Measurements from ENCODE around the gene PCOLCE2. TPM values are rescaled to one million over a fixed set of nuclear protein-coding genes. Genes with fewer than 3 reads are reported as not detected.

Gene PCOLCE2
- total RNA-seq, 1 donor from 2014 or later = 136 TPM

GRCh38 chr3:142923694-142924093 lies 34.8 kb upstream of the PCOLCE2 start:
- no peaks in the 10 kb centered on the region for H3K9me3 ChIP-seq
- no peak overlapping the region for H3K27ac ChIP-seq
- DNase-seq (ENCODE audit: extremely low spot score in 2 of 2) = no peak
- intact Hi-C loops (cut with DNase I) = no loop called here
- no peaks in the 10 kb centered on the region for H3K27me3 ChIP-seq
- no peak overlapping the region for H3K4me3 ChIP-seq
- TF ChIP-seq POLR2AphosphoS5 (IDR thresholded peaks at IDR 0.05; ENCODE audit: insufficient read depth in 1 of 2, low read depth in 1 of 2) (no peak), POLR2A (IDR thresholded peaks at IDR 0.05) (no peak), CTCF (IDR thresholded peaks at IDR 0.05) (no peak)
- H3K4me1 ChIP-seq = no peaks in the 10 kb centered on the region
- H3K36me3 ChIP-seq = no peaks in the 10 kb centered on the region

- Histone ChIP-seq H3K4me3 (no peak overlapping the region), H3K4me1 (no peaks in the 10 kb centered on the region), H3K9me3 (no peaks in the 10 kb centered on the region), H3K27me3 (no peaks in the 10 kb centered on the region), H3K27ac (no peak overlapping the region), H3K36me3 (no peaks in the 10 kb centered on the region)
- DNase-seq (ENCODE audit: extremely low spot score in 2 of 2) = no peak
- TF ChIP-seq POLR2AphosphoS5 (IDR thresholded peaks at IDR 0.05; ENCODE audit: insufficient read depth in 1 of 2, low read depth in 1 of 2) (no peak), CTCF (IDR thresholded peaks at IDR 0.05) (no peak), POLR2A (IDR thresholded peaks at IDR 0.05) (no peak)
- intact Hi-C loops (cut with DNase I) = no loop called here
These were observed 27.7 kb upstream of the PCOLCE2 start for GRCh38 chr3:142916605-142917004.

- H3K27ac ChIP-seq = no peak overlapping the region
- no peaks in the 10 kb centered on the region for H3K4me1 ChIP-seq
- H3K4me3 ChIP-seq = no peak overlapping the region
- no peak for DNase-seq (ENCODE audit: extremely low spot score in 2 of 2)
- intact Hi-C loops (cut with DNase I) = no loop called here
- TF ChIP-seq POLR2AphosphoS5 (IDR thresholded peaks at IDR 0.05; ENCODE audit: insufficient read depth in 1 of 2, low read depth in 1 of 2) (no peak), CTCF (IDR thresholded peaks at IDR 0.05) (no peak), POLR2A (IDR thresholded peaks at IDR 0.05) (no peak)
- no peaks in the 10 kb centered on the region for H3K36me3 ChIP-seq
- no peaks in the 10 kb centered on the region for H3K9me3 ChIP-seq
- no peaks in the 10 kb centered on the region for H3K27me3 ChIP-seq
These were observed 26.8 kb upstream of the PCOLCE2 start for GRCh38 chr3:142915636-142916035.

- Histone ChIP-seq H3K36me3 (no peaks in the 10 kb centered on the region), H3K27me3 (no peaks in the 10 kb centered on the region), H3K27ac (no peak overlapping the region), H3K4me1 (no peaks in the 10 kb centered on the region), H3K4me3 (no peak overlapping the region), H3K9me3 (no peaks in the 10 kb centered on the region)
- no peak for DNase-seq (ENCODE audit: extremely low spot score in 2 of 2)
- TF ChIP-seq CTCF (IDR thresholded peaks at IDR 0.05) (no peak), POLR2AphosphoS5 (IDR thresholded peaks at IDR 0.05; ENCODE audit: insufficient read depth in 1 of 2, low read depth in 1 of 2) (no peak), POLR2A (IDR thresholded peaks at IDR 0.05) (no peak)
- intact Hi-C loops (cut with DNase I) = no loop called here
These were observed 25.5 kb upstream of the PCOLCE2 start for GRCh38 chr3:142914286-142914811.

- TF ChIP-seq POLR2A (IDR thresholded peaks at IDR 0.05) = no peak
- TF ChIP-seq CTCF (IDR thresholded peaks at IDR 0.05) = no peak
- TF ChIP-seq POLR2AphosphoS5 (IDR thresholded peaks at IDR 0.05; ENCODE audit: insufficient read depth in 1 of 2, low read depth in 1 of 2) = no peak
- intact Hi-C loops (cut with DNase I) = no loop called here
- Histone ChIP-seq H3K27ac (no peak overlapping the region), H3K4me3 (no peak overlapping the region), H3K9me3 (no peaks in the 10 kb centered on the region), H3K27me3 (no peaks in the 10 kb centered on the region), H3K36me3 (no peaks in the 10 kb centered on the region), H3K4me1 (no peaks in the 10 kb centered on the region)
- no peak for DNase-seq (ENCODE audit: extremely low spot score in 2 of 2)
These were observed 24.5 kb upstream of the PCOLCE2 start for GRCh38 chr3:142913432-142913831.
